K562 (cell line): ENCODE data around the gene CYYR1. TPM values are rescaled to one million over a fixed set of nuclear protein-coding genes. Genes with fewer than 3 reads are reported as not detected.

Experiments
- ATAC-seq: fragments of 200-7000 bp; cut with Tn5 transposase; 3 replicates; pipeline ENCODE4 v1.9.1; 2020; ENCODE audit warnings: moderate library complexity
- BruUV-seq: library from RNA; stranded (reverse); fragments of 400-500 nt; replicated peaks from 2 replicates; lab custom pipeline; 2021; lab: Mats Ljungman, UMichigan
- CTCF ChIA-PET: fragments of 300-600 bp; formaldehyde crosslinking; extraction: SDS; loops from one replicate; lab custom pipeline; 2021; ENCODE audit warnings: low intra/inter-chr PET ratio; lab: Yijun Ruan, JAX
- POLR2A ChIA-PET: fragments of 300-600, 350-650 bp; sonication (Branson Sonifier 250); formaldehyde crosslinking; extraction: SDS; loops from one replicate; lab custom pipeline; 2021; ENCODE audit warnings: antibody characterized with exemption, inconsistent platforms; lab: Yijun Ruan, JAX
- DNase-seq, 4 experiments: peaks; one replicate each; pipeline versions ENCODE4 v3.0.0 to v3.0.0-alpha.2; 2011 to 2018; ENCODE audit warnings: low spot score in 3 of 4, mixed read lengths in 3 of 4; ENCODE audit errors: extremely low read depth in 1 of 4
- FAIRE-seq: peaks from 2 replicates; lab custom pipeline; 2011; peaks lifted over from hg19 to GRCh38; lab: Jason Lieb, UNC
- H2AFZ ChIP-seq: 2 replicates; pipeline ENCODE4 v1.6.0; 2011; ENCODE audit warnings: low read depth, low read length, control low read depth, inconsistent platforms
- H3K27ac ChIP-seq: fragments of 200-600 bp; 3 replicates; pipeline ENCODE4 v1.8.0; 2011; ENCODE audit warnings: low read depth, mild to moderate bottlenecking, control low read depth, inconsistent platforms, low read length, moderate library complexity, mixed read lengths; ENCODE audit errors: extremely low read depth
- H3K27me3 ChIP-seq, 2 experiments: fragments of 300-600 bp in 1 of 2; 2 replicates in 1 of 2; 3 replicates in 1 of 2; pipeline versions ENCODE4 v1.6.0 to v1.8.0; 2011; ENCODE audit warnings: inconsistent platforms in 2 of 2, low read length in 2 of 2, mild to moderate bottlenecking in 1 of 2, mixed read lengths in 1 of 2, moderate library complexity in 1 of 2; ENCODE audit not compliant: control insufficient read depth in 2 of 2, insufficient read depth in 2 of 2
- H3K36me3 ChIP-seq: fragments of 300-600 bp; 3 replicates; pipeline ENCODE4 v1.8.0; 2011; ENCODE audit warnings: mild to moderate bottlenecking, low read length, inconsistent platforms; ENCODE audit not compliant: control insufficient read depth, insufficient read depth
- H3K4me1 ChIP-seq, 2 experiments: fragments of 200-600 bp in 1 of 2; replicated peaks in 1 of 2; 2 replicates in 1 of 2; 3 replicates in 1 of 2; pipeline versions ENCODE4 v1.5.1 to v1.8.0; 2011; ENCODE audit warnings: inconsistent platforms in 2 of 2, low read length in 2 of 2, mild to moderate bottlenecking in 1 of 2, mixed read lengths in 1 of 2, moderate library complexity in 1 of 2; ENCODE audit not compliant: control insufficient read depth in 2 of 2, insufficient read depth in 2 of 2
- H3K4me2 ChIP-seq: 2 replicates; pipeline ENCODE4 v1.6.1; 2011; ENCODE audit warnings: low read length, control low read depth, inconsistent platforms, mixed read lengths; ENCODE audit not compliant: insufficient read depth
- H3K4me3 ChIP-seq: fragments of 200-600 bp; sonication (generic), shearing (Covaris generic); 2 replicates; pipeline ENCODE4 v1.5.1; 2016; ENCODE audit warnings: control low read depth, inconsistent platforms
- H3K79me2 ChIP-seq: fragments of 200-600 bp; 3 replicates; pipeline ENCODE4 v1.8.0; 2011; ENCODE audit warnings: low read length, inconsistent platforms; ENCODE audit not compliant: control insufficient read depth, insufficient read depth
- H3K9ac ChIP-seq, 2 experiments: 2 replicates each; pipeline versions ENCODE4 v1.6.0 to v1.6.1; 2011; ENCODE audit warnings: low read depth in 2 of 2, low read length in 2 of 2, control low read depth in 1 of 2, inconsistent platforms in 1 of 2, mild to moderate bottlenecking in 1 of 2, mixed read lengths in 1 of 2; ENCODE audit not compliant: insufficient read depth in 1 of 2
- H3K9me1 ChIP-seq: one replicate; pipeline ENCODE4 v1.6.0; 2011; ENCODE audit warnings: inconsistent platforms, mild to moderate bottlenecking, low read length, moderate library complexity; ENCODE audit not compliant: control insufficient read depth, insufficient read depth
- H3K9me3 ChIP-seq: replicated peaks from 2 replicates; pipeline ENCODE4 v1.5.1; 2011; ENCODE audit warnings: low read depth, low read length, inconsistent platforms; ENCODE audit not compliant: control insufficient read depth, insufficient read depth
- H4K20me1 ChIP-seq: replicated peaks from 2 replicates; pipeline ENCODE4 v1.6.1; 2011; ENCODE audit warnings: low read length, inconsistent platforms, mixed read lengths; ENCODE audit not compliant: control insufficient read depth, insufficient read depth
- CEBPB ChIP-seq: fragments of 450-650 bp; IDR thresholded peaks from 2 replicates; pipeline ENCODE4 v1.6.1; 2016; ENCODE audit warnings: missing genetic modification characterization, missing compliant biosample characterization
- KLF13 ChIP-seq: fragments of 450-650 bp; IDR thresholded peaks from 2 replicates; pipeline ENCODE4 v1.6.1; 2016; ENCODE audit warnings: missing genetic modification characterization, low read depth, mild to moderate bottlenecking, missing compliant biosample characterization, moderate library complexity, borderline replicate concordance
- NONO ChIP-seq, 2 experiments: fragments of 200-400 bp in 1 of 2; fragments of 450-650 bp in 1 of 2; formaldehyde crosslinking in 1 of 2; IDR thresholded peaks; 2 replicates each; pipeline ENCODE4 v1.6.1; 2017; ENCODE audit warnings: low read depth in 2 of 2, mild to moderate bottlenecking in 2 of 2, moderate library complexity in 2 of 2, low read length in 1 of 2
- NR1H2 ChIP-seq: sonication (generic); formaldehyde crosslinking; IDR thresholded peaks from 2 replicates; pipeline ENCODE4 v1.4.0; 2020; ENCODE audit warnings: mild to moderate bottlenecking, missing genetic modification reagents
- NR2C2 ChIP-seq, 2 experiments: fragments of 200-800 bp in 1 of 2; sonication (Bioruptor generic) in 1 of 2; sonication (generic) in 1 of 2; formaldehyde crosslinking in 1 of 2; IDR thresholded peaks; 2 replicates each; pipeline versions ENCODE4 v1.6.1 to v1.8.0; 2016 to 2022; ENCODE audit warnings: mild to moderate bottlenecking in 1 of 2, missing compliant biosample characterization in 1 of 2, missing genetic modification characterization in 1 of 2, missing genetic modification reagents in 1 of 2
- NR2F6 ChIP-seq: fragments of 450-650 bp; formaldehyde crosslinking; IDR thresholded peaks from 2 replicates; pipeline ENCODE4 v1.4.0; 2020; ENCODE audit warnings: mild to moderate bottlenecking
- SMAD2 ChIP-seq: fragments of 150-350 bp; IDR thresholded peaks from 2 replicates; pipeline ENCODE4 v1.6.1; 2014; ENCODE audit warnings: low read depth, mild to moderate bottlenecking, low read length
- TSC22D4 ChIP-seq: fragments of 450-650 bp; IDR thresholded peaks from 2 replicates; pipeline ENCODE4 v1.6.1; 2016; ENCODE audit warnings: missing genetic modification characterization, missing biosample characterization, control low read depth
- ZNF24 ChIP-seq: fragments of 450-650 bp; IDR thresholded peaks from 2 replicates; pipeline ENCODE4 v1.6.1; 2016
- ZNF785 ChIP-seq: fragments of 250-450 bp; sonication (Bioruptor Pico); IDR thresholded peaks from 2 replicates; pipeline ENCODE4 v1.4.0; 2020; ENCODE audit warnings: mild to moderate bottlenecking
- WGBS: fragments of 100-300 bp; shearing (Covaris generic); methylation state at CpG from one replicate; pipeline ENCODE4 v1.1.6; 2016; ENCODE audit warnings: low coverage, mixed read lengths; ENCODE audit not compliant: insufficient coverage; ENCODE audit errors: missing lambda C conversion rate; 5-methylcytosine and 5-hydroxymethylcytosine counted together
- in situ Hi-C: fragments of 300-500 bp; cut with MboI; formaldehyde crosslinking; loops from 4 replicates; pipeline ENCODE4 v1.15.0; 2018; ENCODE audit warnings: inconsistent platforms, mixed read lengths
- intact Hi-C: fragments of 100-400 bp; cut with micrococcal nuclease; formaldehyde crosslinking; loops from 2 replicates; pipeline ENCODE4 v1.14.2; 2022
- polyA plus RNA-seq, 8 experiments: library from polyadenylated mRNA; depleted of rRNA in 4 of 8; stranded (reverse) in 5 of 8; unstranded in 3 of 8; fragments of >200 nt; fragmentation: Nextera tagmentation in 2 of 8; fragmentation: Illumina TruSeq in 1 of 8; extraction: Ambion mirVana in 2 of 8; extraction: Trizol in 1 of 8; gene quantifications; 2 replicates each; pipeline versions ENCODE4 v1.2.1 to v1.2.3, GENCODE V29; 2011 to 2014; ENCODE audit warnings: inconsistent platforms in 1 of 8, missing spikeins in 1 of 8
- total RNA-seq, 7 experiments: library from RNA; depleted of rRNA in 6 of 7; stranded (reverse); fragments of >200 nt in 6 of 7; fragmentation: Illumina TruSeq in 2 of 7; extraction: Trizol in 2 of 7; gene quantifications; 2 replicates each; pipeline versions ENCODE4 v1.2.1 to v1.2.3, GENCODE V29; 2011 to 2021; ENCODE audit warnings: low replicate concordance in 1 of 7
- TF ChIP-seq, protein P1 (sequence below): fragments of 200-800 bp; sonication (Bioruptor generic); IDR thresholded peaks from 2 replicates; pipeline ENCODE4 v1.6.1; 2016; ENCODE audit warnings: missing genetic modification characterization, missing compliant biosample characterization
- TF ChIP-seq, protein P2 (sequence below): sonication (generic); formaldehyde crosslinking; IDR thresholded peaks from 2 replicates; pipeline ENCODE4 v1.9.0; 2022; ENCODE audit warnings: mild to moderate bottlenecking, missing genetic modification reagents
- TF ChIP-seq, protein P3 (sequence below): sonication (generic); formaldehyde crosslinking; IDR thresholded peaks from 2 replicates; pipeline ENCODE4 v1.9.0; 2022; ENCODE audit warnings: mild to moderate bottlenecking, missing genetic modification reagents

CYYR1 gene
- total and polyA plus RNA-seq, 9 of the 15 experiments (the other 6 are each of a cell fraction or from before 2014, with no cell fraction given): not detected

DNA sequence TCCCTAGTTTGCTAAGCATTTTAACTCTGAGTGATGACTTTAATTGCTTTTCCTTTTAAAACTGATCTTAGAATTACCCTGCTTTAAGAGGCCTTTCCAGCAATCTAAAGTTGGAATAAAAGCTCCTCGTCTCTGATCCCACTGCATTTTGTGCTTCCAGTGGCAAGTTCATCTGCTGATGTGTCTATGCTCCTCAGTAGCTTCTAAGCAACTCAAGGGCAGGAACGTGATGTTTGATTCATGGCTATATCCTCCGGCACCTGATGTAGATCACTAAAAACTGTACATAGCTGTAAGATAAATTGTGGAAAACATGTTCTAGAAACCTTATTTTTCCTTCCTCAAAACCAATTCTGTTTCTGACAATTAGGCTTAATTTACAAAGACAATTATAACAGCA, 12.5 kb downstream of the CYYR1 start:
- no peak for ATAC-seq

DNA sequence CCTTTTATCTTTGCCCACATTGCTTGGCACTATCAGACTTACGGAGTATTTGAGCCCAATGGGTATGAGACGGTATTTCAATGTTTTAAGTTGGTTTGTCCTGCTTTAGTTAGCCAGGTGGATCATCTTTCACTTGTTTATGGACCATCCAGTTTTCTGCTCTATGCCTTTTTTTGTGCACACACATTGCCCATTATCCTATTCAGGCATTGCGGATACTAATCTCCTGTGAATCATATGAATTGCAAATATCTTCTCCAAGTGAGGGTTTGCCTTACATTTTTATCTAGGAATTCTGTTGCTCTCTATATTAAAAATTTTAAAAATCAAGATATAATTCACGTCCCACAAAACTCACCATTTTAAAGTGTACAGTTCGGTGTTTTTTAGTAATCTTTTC, 14.0 kb downstream of the CYYR1 start:
- no peak for DNase-seq
- TF ChIP-seq, protein P1, sequence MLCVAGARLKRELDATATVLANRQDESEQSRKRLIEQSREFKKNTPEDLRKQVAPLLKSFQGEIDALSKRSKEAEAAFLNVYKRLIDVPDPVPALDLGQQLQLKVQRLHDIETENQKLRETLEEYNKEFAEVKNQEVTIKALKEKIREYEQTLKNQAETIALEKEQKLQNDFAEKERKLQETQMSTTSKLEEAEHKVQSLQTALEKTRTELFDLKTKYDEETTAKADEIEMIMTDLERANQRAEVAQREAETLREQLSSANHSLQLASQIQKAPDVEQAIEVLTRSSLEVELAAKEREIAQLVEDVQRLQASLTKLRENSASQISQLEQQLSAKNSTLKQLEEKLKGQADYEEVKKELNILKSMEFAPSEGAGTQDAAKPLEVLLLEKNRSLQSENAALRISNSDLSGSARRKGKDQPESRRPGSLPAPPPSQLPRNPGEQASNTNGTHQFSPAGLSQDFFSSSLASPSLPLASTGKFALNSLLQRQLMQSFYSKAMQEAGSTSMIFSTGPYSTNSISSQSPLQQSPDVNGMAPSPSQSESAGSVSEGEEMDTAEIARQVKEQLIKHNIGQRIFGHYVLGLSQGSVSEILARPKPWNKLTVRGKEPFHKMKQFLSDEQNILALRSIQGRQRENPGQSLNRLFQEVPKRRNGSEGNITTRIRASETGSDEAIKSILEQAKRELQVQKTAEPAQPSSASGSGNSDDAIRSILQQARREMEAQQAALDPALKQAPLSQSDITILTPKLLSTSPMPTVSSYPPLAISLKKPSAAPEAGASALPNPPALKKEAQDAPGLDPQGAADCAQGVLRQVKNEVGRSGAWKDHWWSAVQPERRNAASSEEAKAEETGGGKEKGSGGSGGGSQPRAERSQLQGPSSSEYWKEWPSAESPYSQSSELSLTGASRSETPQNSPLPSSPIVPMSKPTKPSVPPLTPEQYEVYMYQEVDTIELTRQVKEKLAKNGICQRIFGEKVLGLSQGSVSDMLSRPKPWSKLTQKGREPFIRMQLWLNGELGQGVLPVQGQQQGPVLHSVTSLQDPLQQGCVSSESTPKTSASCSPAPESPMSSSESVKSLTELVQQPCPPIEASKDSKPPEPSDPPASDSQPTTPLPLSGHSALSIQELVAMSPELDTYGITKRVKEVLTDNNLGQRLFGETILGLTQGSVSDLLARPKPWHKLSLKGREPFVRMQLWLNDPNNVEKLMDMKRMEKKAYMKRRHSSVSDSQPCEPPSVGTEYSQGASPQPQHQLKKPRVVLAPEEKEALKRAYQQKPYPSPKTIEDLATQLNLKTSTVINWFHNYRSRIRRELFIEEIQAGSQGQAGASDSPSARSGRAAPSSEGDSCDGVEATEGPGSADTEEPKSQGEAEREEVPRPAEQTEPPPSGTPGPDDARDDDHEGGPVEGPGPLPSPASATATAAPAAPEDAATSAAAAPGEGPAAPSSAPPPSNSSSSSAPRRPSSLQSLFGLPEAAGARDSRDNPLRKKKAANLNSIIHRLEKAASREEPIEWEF (CRISPR knock-in tag): no peak
- TF ChIP-seq TSC22D4 (no peak), NR1H2 (CRISPR knock-in tag) (no peak), NR2F6 (CRISPR knock-in tag) (no peak), CEBPB (no peak), KLF13 (tag) (no peak), NONO (IDR thresholded peaks at IDR 0.05; ENCODE audit: low read depth in 2 of 2, low read length in 1 of 2) (no peak)

More for the DNA sequence above, 12.5 kb downstream of the CYYR1 start:
- no peaks in the 10 kb centered on the region for H3K4me1 ChIP-seq
- H3K9ac ChIP-seq: no peak overlapping the region
- no peak overlapping the region for H3K27ac ChIP-seq
- H2AFZ ChIP-seq: no peak overlapping the region
- in situ Hi-C loops: no loop called here
- H4K20me1 ChIP-seq: no peaks in the 10 kb centered on the region
- 1% methylated on average over 3 of the region's 3 CpGs for WGBS
- no peak for FAIRE-seq
- intact Hi-C loops: no loop called here
- H3K79me2 ChIP-seq: no peaks in the 10 kb centered on the region
- no peak for DNase-seq
- ChIA-PET POLR2A (no interaction called here), CTCF (no interaction called here)
- no peaks in the 10 kb centered on the region for H3K9me1 ChIP-seq
- no TSS peak for BruUV-seq
- H3K27me3 ChIP-seq: no peaks in the 10 kb centered on the region
- H3K9me3 ChIP-seq: 0 out of 2 replicates have a peak, but pooled peaks cover 2% of the 10 kb centered on the region
- H3K4me3 ChIP-seq: no peak overlapping the region
- no peak for TF ChIP-seq SMAD2
- TF ChIP-seq, protein P2, sequence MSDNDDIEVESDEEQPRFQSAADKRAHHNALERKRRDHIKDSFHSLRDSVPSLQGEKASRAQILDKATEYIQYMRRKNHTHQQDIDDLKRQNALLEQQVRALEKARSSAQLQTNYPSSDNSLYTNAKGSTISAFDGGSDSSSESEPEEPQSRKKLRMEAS (CRISPR knock-in tag): no peak
- TF ChIP-seq ZNF24: no peak
- TF ChIP-seq ZNF785 (CRISPR knock-in tag): no peak
- TF ChIP-seq, protein P3, sequence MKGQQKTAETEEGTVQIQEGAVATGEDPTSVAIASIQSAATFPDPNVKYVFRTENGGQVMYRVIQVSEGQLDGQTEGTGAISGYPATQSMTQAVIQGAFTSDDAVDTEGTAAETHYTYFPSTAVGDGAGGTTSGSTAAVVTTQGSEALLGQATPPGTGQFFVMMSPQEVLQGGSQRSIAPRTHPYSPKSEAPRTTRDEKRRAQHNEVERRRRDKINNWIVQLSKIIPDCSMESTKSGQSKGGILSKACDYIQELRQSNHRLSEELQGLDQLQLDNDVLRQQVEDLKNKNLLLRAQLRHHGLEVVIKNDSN (CRISPR knock-in tag): no peak
- TF ChIP-seq NR2C2 (CRISPR knock-in tag; IDR thresholded peaks at IDR 0.05): no peak
- no peak for TF ChIP-seq NR2C2 (tag; IDR thresholded peaks at IDR 0.05)
- no peaks in the 10 kb centered on the region for H3K36me3 ChIP-seq
- H3K4me2 ChIP-seq: no peak overlapping the region

More for the DNA sequence above, 14.0 kb downstream of the CYYR1 start:
- 0% methylated on average over 5 of the region's 5 CpGs for WGBS
- H3K4me1 ChIP-seq: no peaks in the 10 kb centered on the region
- H3K27me3 ChIP-seq: no peaks in the 10 kb centered on the region
- H3K9me1 ChIP-seq: no peaks in the 10 kb centered on the region
- H3K4me3 ChIP-seq: no peak overlapping the region
- H3K79me2 ChIP-seq: no peaks in the 10 kb centered on the region
- ATAC-seq (no peak), FAIRE-seq (no peak)
- intact Hi-C loops: no loop called here
- in situ Hi-C loops: no loop called here
- ChIA-PET POLR2A (no interaction called here), CTCF (no interaction called here)
- H3K36me3 ChIP-seq: no peaks in the 10 kb centered on the region
- no peak overlapping the region for H2AFZ ChIP-seq
- BruUV-seq: no TSS peak
- 0 out of 2 replicates have a peak, but pooled peaks cover 2% of the 10 kb centered on the region for H3K9me3 ChIP-seq
- H3K27ac ChIP-seq: no peak overlapping the region
- no peak overlapping the region for H3K9ac ChIP-seq
- H4K20me1 ChIP-seq: no peaks in the 10 kb centered on the region
- no peak overlapping the region for H3K4me2 ChIP-seq
